ENCODE measurements around the gene DLG2. TPM values are rescaled to one million over a fixed set of nuclear protein-coding genes. Genes with fewer than 3 reads are reported as not detected.

DLG2 gene
- total RNA-seq, 1 donor from 2014 or later: 6.7 TPM

DNA sequence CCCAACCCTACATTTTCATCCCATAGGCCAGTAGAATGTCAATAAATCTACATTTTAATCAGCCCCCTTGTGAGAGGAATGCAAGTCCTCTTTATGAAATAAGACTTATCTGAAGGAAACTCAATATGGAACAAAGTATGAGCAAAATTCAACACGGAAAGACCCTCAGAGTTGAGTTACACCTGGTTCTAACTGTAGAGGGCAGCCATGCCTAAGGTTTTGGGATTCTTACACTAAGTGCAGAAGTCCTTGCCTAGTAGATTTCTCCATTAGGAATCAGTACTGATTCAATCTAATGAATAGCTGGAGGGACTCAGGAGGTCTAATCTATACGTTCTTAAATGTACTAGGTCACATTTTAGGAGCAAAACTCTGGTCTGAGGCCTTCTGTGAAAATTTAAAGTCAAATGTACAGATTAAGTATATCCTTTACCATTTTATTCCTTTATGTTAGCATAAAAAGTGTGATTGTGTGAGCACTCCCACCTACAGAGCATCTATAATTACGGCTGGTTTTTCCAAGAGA, 904.5 kb downstream of the DLG2 start:
- Mint-ChIP-seq H3K4me1 (peaks cover 7% of the 10 kb centered on the region), H3K36me3 (no peaks in the 10 kb centered on the region)

GRCh38 chr11:84721561-84721961, 905.6 kb downstream of the DLG2 start:
- H3K4me1 Mint-ChIP-seq: peaks cover 7% of the 10 kb centered on the region
- no peak overlapping the region for H3K27ac Mint-ChIP-seq
- no peaks in the 10 kb centered on the region for H3K9me3 Mint-ChIP-seq
- H3K4me3 Mint-ChIP-seq: peak overlapping the region; percentile 67
- no peak for DNase-seq (ENCODE audit: low spot score in 2 of 2, unreplicated experiment in 2 of 2)
- no peaks in the 10 kb centered on the region for H3K36me3 Mint-ChIP-seq
- TF ChIP-seq, protein P1, sequence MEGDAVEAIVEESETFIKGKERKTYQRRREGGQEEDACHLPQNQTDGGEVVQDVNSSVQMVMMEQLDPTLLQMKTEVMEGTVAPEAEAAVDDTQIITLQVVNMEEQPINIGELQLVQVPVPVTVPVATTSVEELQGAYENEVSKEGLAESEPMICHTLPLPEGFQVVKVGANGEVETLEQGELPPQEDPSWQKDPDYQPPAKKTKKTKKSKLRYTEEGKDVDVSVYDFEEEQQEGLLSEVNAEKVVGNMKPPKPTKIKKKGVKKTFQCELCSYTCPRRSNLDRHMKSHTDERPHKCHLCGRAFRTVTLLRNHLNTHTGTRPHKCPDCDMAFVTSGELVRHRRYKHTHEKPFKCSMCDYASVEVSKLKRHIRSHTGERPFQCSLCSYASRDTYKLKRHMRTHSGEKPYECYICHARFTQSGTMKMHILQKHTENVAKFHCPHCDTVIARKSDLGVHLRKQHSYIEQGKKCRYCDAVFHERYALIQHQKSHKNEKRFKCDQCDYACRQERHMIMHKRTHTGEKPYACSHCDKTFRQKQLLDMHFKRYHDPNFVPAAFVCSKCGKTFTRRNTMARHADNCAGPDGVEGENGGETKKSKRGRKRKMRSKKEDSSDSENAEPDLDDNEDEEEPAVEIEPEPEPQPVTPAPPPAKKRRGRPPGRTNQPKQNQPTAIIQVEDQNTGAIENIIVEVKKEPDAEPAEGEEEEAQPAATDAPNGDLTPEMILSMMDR (IDR thresholded peaks at IDR 0.05; ENCODE audit: unreplicated experiment): no peak
- H3K27me3 Mint-ChIP-seq (ENCODE audit: low read depth): peaks cover 60% of the 10 kb centered on the region

More for the DNA sequence above, 904.5 kb downstream of the DLG2 start:
- Mint-ChIP-seq H3K4me3 (no peak overlapping the region), H3K27me3 (ENCODE audit: low read depth) (peaks cover 60% of the 10 kb centered on the region), H3K9me3 (peaks cover 4% of the 10 kb centered on the region), H3K27ac (no peak overlapping the region)
- TF ChIP-seq, protein P1 (IDR thresholded peaks at IDR 0.05; ENCODE audit: unreplicated experiment): no peak
- no peak for DNase-seq (ENCODE audit: low spot score in 2 of 2, unreplicated experiment in 2 of 2)

DNA sequence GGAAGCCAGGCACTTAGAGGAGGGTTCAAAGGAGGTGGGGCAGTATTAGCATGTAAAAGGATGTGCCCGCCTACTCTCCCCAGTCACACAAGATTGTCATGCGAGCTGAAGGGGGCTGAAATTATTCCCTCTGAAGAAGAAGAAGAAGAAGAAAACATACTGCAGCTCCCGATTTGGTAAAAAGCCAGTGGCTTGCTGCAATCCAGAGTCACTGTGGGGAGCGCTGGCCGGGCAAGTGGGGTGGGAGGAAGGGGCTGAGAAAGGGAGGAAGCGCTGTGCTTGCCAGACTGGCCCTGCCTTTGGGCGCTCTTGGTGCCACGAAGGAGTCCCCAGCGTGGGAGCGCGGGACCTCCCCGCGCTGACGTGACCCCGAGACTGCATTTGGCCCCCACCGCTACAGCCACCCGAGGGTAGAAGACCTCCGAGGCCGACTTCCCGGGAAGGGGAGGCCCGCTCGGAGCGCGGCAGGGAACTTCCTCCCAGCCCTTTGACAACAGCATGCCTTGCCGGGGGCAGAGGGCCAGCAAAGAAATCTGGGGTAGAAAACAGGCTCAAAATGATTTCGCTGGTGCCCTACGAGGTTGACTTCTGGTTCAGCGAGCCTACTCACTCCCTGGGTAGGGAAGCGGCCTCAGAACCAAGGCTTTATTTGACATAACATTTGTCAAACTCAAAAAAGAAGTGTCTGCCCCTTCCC, 906.3 kb downstream of the DLG2 start:
- Mint-ChIP-seq H3K9me3 (no peaks in the 10 kb centered on the region), H3K27ac (no peak overlapping the region), H3K4me3 (peak overlapping the region; percentile 67), H3K36me3 (no peaks in the 10 kb centered on the region), H3K27me3 (ENCODE audit: low read depth) (peaks cover 65% of the 10 kb centered on the region), H3K4me1 (peaks cover 7% of the 10 kb centered on the region)
- peak in 1 of 2 experiments; percentile 39 for DNase-seq (ENCODE audit: low spot score in 2 of 2, unreplicated experiment in 2 of 2)
- TF ChIP-seq, protein P1 (IDR thresholded peaks at IDR 0.05; ENCODE audit: unreplicated experiment): no peak

DNA sequence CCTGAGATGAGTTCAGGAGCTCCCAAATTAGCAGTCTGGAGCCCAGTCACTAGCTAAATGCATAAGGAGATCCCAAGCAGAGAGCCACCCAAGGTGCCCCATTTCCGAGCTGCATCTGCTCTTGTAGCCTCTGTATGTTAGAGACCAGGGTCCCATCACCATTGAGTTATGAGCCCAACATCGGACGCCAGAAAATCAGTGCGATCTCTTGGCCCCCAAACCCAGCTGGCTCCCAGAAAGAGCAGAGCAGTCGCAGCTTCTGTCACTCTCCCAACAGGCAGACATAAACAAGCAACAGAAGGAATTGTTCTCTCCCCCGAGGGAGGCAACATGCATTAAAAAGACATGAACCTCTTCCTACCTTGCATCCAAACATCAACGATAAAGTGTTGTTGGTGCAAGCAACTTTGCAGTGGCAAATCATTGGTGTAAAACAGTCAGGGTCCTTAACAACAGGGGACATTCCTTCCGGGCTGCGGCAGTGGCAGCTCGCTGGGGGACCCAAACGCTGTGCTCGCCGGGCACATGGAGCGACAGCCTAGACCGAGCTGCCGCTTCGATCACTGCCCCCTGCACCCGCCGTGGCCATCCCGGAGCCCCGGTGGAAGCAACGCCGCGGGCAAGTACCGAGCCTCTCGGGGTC, 907.1 kb downstream of the DLG2 start:
- no peak overlapping the region for H3K27ac Mint-ChIP-seq
- no peaks in the 10 kb centered on the region for H3K9me3 Mint-ChIP-seq

GRCh38 chr11:84714316-84714780, 912.8 kb downstream of the DLG2 start:
- H3K27ac Mint-ChIP-seq: no peak overlapping the region
- no peaks in the 10 kb centered on the region for H3K4me1 Mint-ChIP-seq
- no peaks in the 10 kb centered on the region for H3K36me3 Mint-ChIP-seq
- H3K4me3 Mint-ChIP-seq: no peak overlapping the region
- DNase-seq (ENCODE audit: low spot score in 2 of 2, unreplicated experiment in 2 of 2): peak; percentile 34 to 78
- H3K9me3 Mint-ChIP-seq: no peaks in the 10 kb centered on the region
- TF ChIP-seq, protein P1 (IDR thresholded peaks at IDR 0.05; ENCODE audit: unreplicated experiment): no peak
- peaks cover 31% of the 10 kb centered on the region for H3K27me3 Mint-ChIP-seq (ENCODE audit: low read depth)

More for the DNA sequence above, 907.1 kb downstream of the DLG2 start:
- no peaks in the 10 kb centered on the region for H3K36me3 Mint-ChIP-seq
- TF ChIP-seq, protein P1 (IDR thresholded peaks at IDR 0.05; ENCODE audit: unreplicated experiment): no peak
- H3K4me1 Mint-ChIP-seq: peaks cover 7% of the 10 kb centered on the region
- H3K4me3 Mint-ChIP-seq: peak overlapping the region; percentile 65
- H3K27me3 Mint-ChIP-seq (ENCODE audit: low read depth): peaks cover 68% of the 10 kb centered on the region
- DNase-seq (ENCODE audit: low spot score in 2 of 2, unreplicated experiment in 2 of 2): peak in 1 of 2 experiments; percentile 37

Measured in mesothelial cell of epicardium (in vitro differentiated cells).